Liver (tissue), 9 donors: ENCODE measurements around the gene PNMA8C. TPM values are rescaled to one million over a fixed set of nuclear protein-coding genes. Genes with fewer than 3 reads are reported as not detected.
"Not testable (repeated sequence)": the region's sequence is repeated elsewhere in the genome, so short reads cannot be mapped to it uniquely, and the experiment has no call there.

Experiments
- DNase-seq: peaks from one replicate; pipeline ENCODE4 v3.0.0-alpha.2; 2017; ENCODE audit warnings: low spot score
- H3K27ac ChIP-seq, 2 donors: one replicate each; pipeline ENCODE4 v1.7.0; 2013; ENCODE audit warnings: inconsistent platforms in 2 of 2, low read length in 2 of 2, control low read depth in 1 of 2, low read depth in 1 of 2, mild to moderate bottlenecking in 1 of 2
- H3K27me3 ChIP-seq, 4 donors: one replicate each; pipeline versions ENCODE4 v1.6.1 to v1.7.0; 2013; ENCODE audit warnings: low read length in 3 of 4, inconsistent platforms in 1 of 4, mild to moderate bottlenecking in 1 of 4, moderate library complexity in 1 of 4; ENCODE audit not compliant: control insufficient read depth in 4 of 4, insufficient read depth in 4 of 4
- H3K36me3 ChIP-seq, 4 donors: one replicate each; pipeline versions ENCODE4 v1.6.1 to v1.7.0; 2013; ENCODE audit warnings: low read length in 3 of 4, mild to moderate bottlenecking in 3 of 4, low read depth in 1 of 4, moderate library complexity in 1 of 4; ENCODE audit not compliant: control insufficient read depth in 4 of 4, insufficient read depth in 3 of 4
- H3K4me1 ChIP-seq, 4 donors: one replicate each; pipeline versions ENCODE4 v1.6.1 to v1.7.0; 2013; ENCODE audit warnings: low read length in 3 of 4, mild to moderate bottlenecking in 3 of 4, moderate library complexity in 1 of 4; ENCODE audit not compliant: control insufficient read depth in 4 of 4, insufficient read depth in 4 of 4
- H3K4me3 ChIP-seq, 3 donors: one replicate each; pipeline versions ENCODE4 v1.6.1 to v1.7.0; 2013; ENCODE audit warnings: low read length in 3 of 3, control low read depth in 1 of 3, low read depth in 1 of 3, mild to moderate bottlenecking in 1 of 3
- H3K9ac ChIP-seq, 2 donors: one replicate each; pipeline ENCODE4 v1.7.0; 2013; ENCODE audit warnings: low read length in 2 of 2, mild to moderate bottlenecking in 2 of 2, moderate library complexity in 2 of 2, control low read depth in 1 of 2, low read depth in 1 of 2
- H3K9me3 ChIP-seq, 4 donors: one replicate each; pipeline versions ENCODE4 v1.6.1 to v1.7.0; 2013; ENCODE audit warnings: low read length in 3 of 4; ENCODE audit not compliant: control insufficient read depth in 4 of 4
- ATF3 ChIP-seq: IDR thresholded peaks from 2 replicates; pipeline ENCODE4 v1.6.1; 2016; ENCODE audit warnings: antibody characterized with exemption
- EGR1 ChIP-seq, 2 donors: IDR thresholded peaks; 2 replicates each; pipeline ENCODE4 v1.6.1; 2016 to 2018; ENCODE audit warnings: antibody characterized with exemption in 2 of 2, low read depth in 2 of 2
- FOXA1 ChIP-seq: IDR thresholded peaks from 2 replicates; pipeline ENCODE4 v1.6.1; 2016; ENCODE audit warnings: antibody characterized with exemption
- FOXA2 ChIP-seq: IDR thresholded peaks from 2 replicates; pipeline ENCODE4 v1.6.1; 2016; ENCODE audit warnings: antibody characterized with exemption
- GABPA ChIP-seq, 2 donors: IDR thresholded peaks in 1 of 2; conservative IDR thresholded peaks in 1 of 2; 2 replicates each; pipeline ENCODE4 v1.6.1; 2016; ENCODE audit warnings: antibody characterized with exemption in 2 of 2, mild to moderate bottlenecking in 1 of 2, moderate library complexity in 1 of 2
- HNF4A ChIP-seq, 2 donors: conservative IDR thresholded peaks; 2 replicates each; pipeline ENCODE4 v1.6.1; 2016; ENCODE audit warnings: antibody characterized with exemption in 2 of 2, mild to moderate bottlenecking in 2 of 2
- HNF4G ChIP-seq: IDR thresholded peaks from 2 replicates; pipeline ENCODE4 v1.6.1; 2016; ENCODE audit warnings: antibody characterized with exemption
- JUND ChIP-seq, 2 donors: IDR thresholded peaks; 2 replicates each; pipeline ENCODE4 v1.6.1; 2016; ENCODE audit warnings: antibody characterized with exemption in 2 of 2
- NR2F2 ChIP-seq: IDR thresholded peaks from 2 replicates; pipeline ENCODE4 v1.6.1; 2016; ENCODE audit warnings: antibody characterized with exemption
- RAD21 ChIP-seq, 2 donors: IDR thresholded peaks; 2 replicates each; pipeline ENCODE4 v1.6.1; 2016; ENCODE audit warnings: antibody characterized with exemption in 2 of 2, mild to moderate bottlenecking in 2 of 2
- REST ChIP-seq: IDR thresholded peaks from 2 replicates; pipeline ENCODE4 v1.6.1; 2016; ENCODE audit warnings: antibody characterized with exemption, mild to moderate bottlenecking
- RXRA ChIP-seq, 2 donors: IDR thresholded peaks; 2 replicates each; pipeline ENCODE4 v1.6.1; 2017 to 2018; ENCODE audit warnings: antibody characterized with exemption in 2 of 2, mild to moderate bottlenecking in 1 of 2
- SP1 ChIP-seq: IDR thresholded peaks from 2 replicates; pipeline ENCODE4 v1.6.1; 2018; ENCODE audit warnings: antibody characterized with exemption, mild to moderate bottlenecking
- TAF1 ChIP-seq: conservative IDR thresholded peaks from 2 replicates; pipeline ENCODE4 v1.6.1; 2016; ENCODE audit warnings: antibody characterized with exemption, mild to moderate bottlenecking
- YY1 ChIP-seq: IDR thresholded peaks from 2 replicates; pipeline ENCODE4 v1.6.1; 2016; ENCODE audit warnings: antibody characterized with exemption, mild to moderate bottlenecking
- ZBTB33 ChIP-seq: IDR thresholded peaks from 2 replicates; pipeline ENCODE4 v1.6.1; 2016; ENCODE audit warnings: antibody characterized with exemption
- WGBS: extraction: QIAGEN DNeasy Blood & Tissue Kit; methylation state at CpG from one replicate; pipeline ENCODE4 v1.1.7; 2013; 5-methylcytosine and 5-hydroxymethylcytosine counted together
- polyA plus RNA-seq, 2 donors: library from polyadenylated mRNA; stranded (reverse) in 1 of 2; unstranded in 1 of 2; fragments of 200-250 nt in 1 of 2; fragments of >200 nt in 1 of 2; fragmentation: Nextera tagmentation in 1 of 2; extraction: Ambion mirVana in 1 of 2; gene quantifications; one replicate each; pipeline versions ENCODE4 v1.2.1 to v1.2.3, GENCODE V29; 2013 to 2015
- total RNA-seq, 2 donors: library from RNA; depleted of rRNA; stranded (reverse); fragments of >200 nt; gene quantifications; one replicate each; pipeline ENCODE4 v1.2.3, GENCODE V29; 2014
- TF ChIP-seq, protein P1 (sequence below): fragments of 150-350 bp; IDR thresholded peaks from 2 replicates; pipeline ENCODE4 v1.5.1; 2017; ENCODE audit warnings: improper control_type of control experiment, low read depth, low read length; ENCODE audit not compliant: missing input control
- TF ChIP-seq, protein P2 (sequence below): IDR thresholded peaks from 2 replicates; pipeline ENCODE4 v1.6.1; 2016; ENCODE audit warnings: antibody characterized with exemption
- donor health status: healthy.
- donor health status: healthy.
- donor health status: healthy.
- donor health status: healthy.
- donor health status: healthy.

The PNMA8C gene
- total and polyA plus RNA-seq, 4 donors: under 0.01 TPM; not detected in 3

GRCh38 chr19:46402725-46403124 is 26.0 kb downstream of the PNMA8C start:
- Histone ChIP-seq H3K9ac (no peak overlapping the region), H3K4me1 (peaks cover 0 to 20% (median 13%) of the 10 kb centered on the region in 4 donors), H3K9me3 (no peaks in the 10 kb centered on the region), H3K27ac (no peak overlapping the region), H3K36me3 (no peaks in the 10 kb centered on the region), H3K4me3 (no peak overlapping the region), H3K27me3 (no peaks in the 10 kb centered on the region)
- 93% methylated on average over 11 of the region's 11 CpGs for WGBS
- TF ChIP-seq JUND (IDR thresholded peaks at IDR 0.05): no peak
- TF ChIP-seq HNF4A (conservative IDR thresholded peaks at IDR 0.05): no peak
- no peak for TF ChIP-seq ATF3
- TF ChIP-seq REST: no peak
- TF ChIP-seq, protein P1, sequence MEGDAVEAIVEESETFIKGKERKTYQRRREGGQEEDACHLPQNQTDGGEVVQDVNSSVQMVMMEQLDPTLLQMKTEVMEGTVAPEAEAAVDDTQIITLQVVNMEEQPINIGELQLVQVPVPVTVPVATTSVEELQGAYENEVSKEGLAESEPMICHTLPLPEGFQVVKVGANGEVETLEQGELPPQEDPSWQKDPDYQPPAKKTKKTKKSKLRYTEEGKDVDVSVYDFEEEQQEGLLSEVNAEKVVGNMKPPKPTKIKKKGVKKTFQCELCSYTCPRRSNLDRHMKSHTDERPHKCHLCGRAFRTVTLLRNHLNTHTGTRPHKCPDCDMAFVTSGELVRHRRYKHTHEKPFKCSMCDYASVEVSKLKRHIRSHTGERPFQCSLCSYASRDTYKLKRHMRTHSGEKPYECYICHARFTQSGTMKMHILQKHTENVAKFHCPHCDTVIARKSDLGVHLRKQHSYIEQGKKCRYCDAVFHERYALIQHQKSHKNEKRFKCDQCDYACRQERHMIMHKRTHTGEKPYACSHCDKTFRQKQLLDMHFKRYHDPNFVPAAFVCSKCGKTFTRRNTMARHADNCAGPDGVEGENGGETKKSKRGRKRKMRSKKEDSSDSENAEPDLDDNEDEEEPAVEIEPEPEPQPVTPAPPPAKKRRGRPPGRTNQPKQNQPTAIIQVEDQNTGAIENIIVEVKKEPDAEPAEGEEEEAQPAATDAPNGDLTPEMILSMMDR: no peak
- TF ChIP-seq, protein P2, sequence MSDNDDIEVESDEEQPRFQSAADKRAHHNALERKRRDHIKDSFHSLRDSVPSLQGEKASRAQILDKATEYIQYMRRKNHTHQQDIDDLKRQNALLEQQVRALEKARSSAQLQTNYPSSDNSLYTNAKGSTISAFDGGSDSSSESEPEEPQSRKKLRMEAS: no peak
- no peak for TF ChIP-seq GABPA (IDR thresholded peaks at IDR 0.05 in 1 of 2, conservative IDR thresholded peaks at IDR 0.05 in 1 of 2)
- no peak for TF ChIP-seq HNF4G
- no peak for TF ChIP-seq SP1
- TF ChIP-seq TAF1: no peak
- no peak for TF ChIP-seq NR2F2
- TF ChIP-seq RXRA (IDR thresholded peaks at IDR 0.05): no peak
- no peak for TF ChIP-seq FOXA1
- TF ChIP-seq YY1: no peak
- TF ChIP-seq ZBTB33: no peak
- no peak for TF ChIP-seq EGR1 (IDR thresholded peaks at IDR 0.05; ENCODE audit: low read depth in 2 of 2)
- no peak for TF ChIP-seq FOXA2
- TF ChIP-seq RAD21 (IDR thresholded peaks at IDR 0.05): no peak
- DNase-seq: no peak

GRCh38 chr19:46397801-46398479 is 30.8 kb downstream of the PNMA8C start:
- 93% methylated on average over 14 of the region's 14 CpGs for WGBS
- not testable (repeated sequence) for H3K27me3 ChIP-seq, DNase-seq, H3K36me3 ChIP-seq, H3K27ac ChIP-seq, H3K9ac ChIP-seq, H3K9me3 ChIP-seq, H3K4me1 ChIP-seq, H3K4me3 ChIP-seq
